ENCODE results near the gene HOXA5. TPM values are rescaled to one million over a fixed set of nuclear protein-coding genes. Genes with fewer than 3 reads are reported as not detected.

Gene HOXA5
- total and polyA plus RNA-seq, 2 donors (not counting 3 experiments of a cell fraction or from before 2014, with no cell fraction given) = 18.6 to 18.8 TPM

- dilution Hi-C loops (cut with MboI; ENCODE audit: extremely low pct_ligation_motif_present, low sequenced_read_pairs) = no loop called here
- H3K9ac ChIP-seq (replicated peaks; ENCODE audit: extremely low read depth, insufficient read depth, low read length) = no peak overlapping the region
- no peaks in the 10 kb centered on the region for H3K9me1 ChIP-seq (replicated peaks; ENCODE audit: control insufficient read depth, extremely low read depth, insufficient read depth, low read length)
- ChIA-PET CTCF (interaction anchor here (1.8 to 9.6 kb wide), 3 partner anchors 231 to 412 kb away, joined by 4 to 124 read pairs (median 5); partner anchors contain the start of gene SKAP2), POLR2A (no interaction called here)
- H3K27ac ChIP-seq (ENCODE audit: insufficient read depth, low read depth, low read length) = no peak overlapping the region
- FAIRE-seq = no peak
- peak overlapping the region; percentile 47 for H3K4me2 ChIP-seq (ENCODE audit: insufficient read depth, low read length)
- peaks cover 32% of the 10 kb centered on the region for H3K4me1 ChIP-seq (ENCODE audit: control insufficient read depth, extremely low read depth, insufficient read depth, low read length)
- DNase-seq (ENCODE audit: low read depth, low spot score) = no peak
- BruUV-seq (replicated peaks) = no TSS peak
- H3K79me2 ChIP-seq (ENCODE audit: control insufficient read depth, insufficient read depth, low read length) = peaks cover 42% of the 10 kb centered on the region
- H3K27me3 ChIP-seq (ENCODE audit: control insufficient read depth in 2 of 2, insufficient read depth in 2 of 2, low read length in 2 of 2) = no peaks in the 10 kb centered on the region
- H2AFZ ChIP-seq (ENCODE audit: low read depth, low read length) = no peak overlapping the region
- no peaks in the 10 kb centered on the region for H3K36me3 ChIP-seq (ENCODE audit: control insufficient read depth in 2 of 2, extremely low read depth in 1 of 2, insufficient read depth in 2 of 2, low read length in 2 of 2)
- intact Hi-C loops (cut with micrococcal nuclease) = loop anchor here (2.0 kb wide), 1 partner anchor 28 kb away; no protein-coding TSS in a partner anchor
- TF ChIP-seq POLR2AphosphoS5 (IDR thresholded peaks at IDR 0.05; ENCODE audit: insufficient read depth, low read depth, low read length) = no peak
- no peak for TF ChIP-seq GATA2 (IDR thresholded peaks at IDR 0.05; ENCODE audit: insufficient read depth, insufficient read length, low read depth, low read length)
- no peak for TF ChIP-seq MAX (IDR thresholded peaks at IDR 0.05; ENCODE audit: insufficient read depth, insufficient read length)
- TF ChIP-seq CTCF (IDR thresholded peaks at IDR 0.05; ENCODE audit: extremely low read depth in 1 of 2, insufficient read depth in 1 of 2, low read depth in 1 of 2, low read length in 2 of 2) = no peak
- no peak for TF ChIP-seq FOS (IDR thresholded peaks at IDR 0.05; ENCODE audit: borderline replicate concordance, insufficient read depth, low read length)
- TF ChIP-seq MYC (IDR thresholded peaks at IDR 0.05; ENCODE audit: low read depth, low read length) = no peak
- no peak for TF ChIP-seq POLR2A (IDR thresholded peaks at IDR 0.05; ENCODE audit: low read depth, low read length)
- no peak for TF ChIP-seq JUN (IDR thresholded peaks at IDR 0.05; ENCODE audit: borderline replicate concordance, insufficient read depth, insufficient read length, low read depth)
- H3K9me3 ChIP-seq (replicated peaks; ENCODE audit: control insufficient read depth, insufficient read depth, low read length) = no peaks in the 10 kb centered on the region
- no peaks in the 10 kb centered on the region for H4K20me1 ChIP-seq (replicated peaks; ENCODE audit: control insufficient read depth, extremely low read depth, insufficient read depth, low read length)
- no peak overlapping the region for H3K4me3 ChIP-seq (replicated peaks in 1 of 3; ENCODE audit: insufficient read depth in 1 of 3, low read depth in 1 of 3, low read length in 3 of 3)
Measured at GRCh38 chr7:27094304-27095049, 49.0 kb downstream of the HOXA5 start.
